Measurements from ENCODE around the gene TMEM37. TPM values are rescaled to one million over a fixed set of nuclear protein-coding genes. Genes with fewer than 3 reads are reported as not detected.

TMEM37 gene
- total and polyA plus RNA-seq, 2 of the 13 experiments (the other 11 are each of a cell fraction or from before 2014, with no cell fraction given) = 37.7 to 115 TPM

- no peak for TF ChIP-seq CSRNP2 (CRISPR knock-in tag; conservative IDR thresholded peaks at IDR 0.05; ENCODE audit: low read depth)
- TF ChIP-seq ZBTB40 (IDR thresholded peaks at IDR 0.05) = no peak
- no peak for TF ChIP-seq ZBTB40 (CRISPR knock-in tag; IDR thresholded peaks at IDR 0.05)
- TF ChIP-seq ZNF280B (CRISPR knock-in tag; IDR thresholded peaks at IDR 0.05; ENCODE audit: borderline replicate concordance) = no peak
- TF ChIP-seq HMGXB3 (CRISPR knock-in tag; IDR thresholded peaks at IDR 0.05; ENCODE audit: borderline replicate concordance) = no peak
- no peak for TF ChIP-seq MIER3 (CRISPR knock-in tag; IDR thresholded peaks at IDR 0.05; ENCODE audit: borderline replicate concordance)
- no peak for TF ChIP-seq ARID2 (CRISPR knock-in tag; IDR thresholded peaks at IDR 0.05; ENCODE audit: borderline replicate concordance)
Observed at GRCh38 chr2:119435081-119435952, 3.7 kb downstream of the TMEM37 start (continued).

Data from HepG2 (cell line).